ENCODE results near the gene CEP44.

DNA sequence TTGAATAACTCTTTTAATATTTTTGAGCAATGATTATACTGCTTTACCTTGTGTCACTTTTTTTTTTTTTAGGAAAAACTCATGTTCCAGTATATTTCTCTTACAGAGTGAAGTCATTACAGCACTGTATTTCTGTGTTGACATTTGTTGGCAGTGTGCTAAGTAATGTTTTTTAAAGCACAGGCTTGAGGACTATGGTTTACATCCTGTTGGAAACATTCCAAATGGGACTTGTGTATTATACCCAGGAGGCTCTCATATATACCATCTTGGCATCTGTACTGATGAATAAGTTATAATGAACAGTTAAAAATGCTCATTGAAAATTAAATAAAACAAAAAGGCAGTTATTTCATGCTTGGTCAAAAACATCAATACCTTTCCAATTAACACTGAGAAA lies 33.8 kb downstream of the CEP44 start:
- no peak for TF ChIP-seq POLR2A (IDR thresholded peaks at IDR 0.05)
- TF ChIP-seq, protein P1, sequence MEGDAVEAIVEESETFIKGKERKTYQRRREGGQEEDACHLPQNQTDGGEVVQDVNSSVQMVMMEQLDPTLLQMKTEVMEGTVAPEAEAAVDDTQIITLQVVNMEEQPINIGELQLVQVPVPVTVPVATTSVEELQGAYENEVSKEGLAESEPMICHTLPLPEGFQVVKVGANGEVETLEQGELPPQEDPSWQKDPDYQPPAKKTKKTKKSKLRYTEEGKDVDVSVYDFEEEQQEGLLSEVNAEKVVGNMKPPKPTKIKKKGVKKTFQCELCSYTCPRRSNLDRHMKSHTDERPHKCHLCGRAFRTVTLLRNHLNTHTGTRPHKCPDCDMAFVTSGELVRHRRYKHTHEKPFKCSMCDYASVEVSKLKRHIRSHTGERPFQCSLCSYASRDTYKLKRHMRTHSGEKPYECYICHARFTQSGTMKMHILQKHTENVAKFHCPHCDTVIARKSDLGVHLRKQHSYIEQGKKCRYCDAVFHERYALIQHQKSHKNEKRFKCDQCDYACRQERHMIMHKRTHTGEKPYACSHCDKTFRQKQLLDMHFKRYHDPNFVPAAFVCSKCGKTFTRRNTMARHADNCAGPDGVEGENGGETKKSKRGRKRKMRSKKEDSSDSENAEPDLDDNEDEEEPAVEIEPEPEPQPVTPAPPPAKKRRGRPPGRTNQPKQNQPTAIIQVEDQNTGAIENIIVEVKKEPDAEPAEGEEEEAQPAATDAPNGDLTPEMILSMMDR (IDR thresholded peaks at IDR 0.05): no peak

All from thyroid gland (tissue), 4 donors.